Peyer's patch (tissue), 4 donors: ENCODE results near the gene BCAS1. TPM values are rescaled to one million over a fixed set of nuclear protein-coding genes. Genes with fewer than 3 reads are reported as not detected.
A peak's percentile ranks its signal among the peaks of the same experiment; 100 is the strongest.

Experiments
- DNase-seq, 3 donors: peaks; one replicate each; pipeline ENCODE4 v3.0.0-alpha.2; 2017 to 2019
- H3K27ac ChIP-seq, 4 donors: fragments of 200-600 bp; sonication (generic); one replicate each; pipeline ENCODE4 v1.5.1; 2016 to 2019
- H3K27me3 ChIP-seq, 2 donors: fragments of 200-600 bp; sonication (generic); one replicate each; pipeline ENCODE4 v1.5.1; 2019
- H3K36me3 ChIP-seq, 3 donors: fragments of 200-600 bp; sonication (generic); one replicate each; pipeline ENCODE4 v1.5.1; 2016 to 2019
- H3K4me1 ChIP-seq, 4 donors: fragments of 200-600 bp; sonication (generic); one replicate each; pipeline ENCODE4 v1.5.1; 2016 to 2019
- H3K4me3 ChIP-seq, 4 donors: fragments of 200-600 bp; sonication (generic); 1 replicate in 3 of 4; 2 replicates in 1 of 4; pipeline ENCODE4 v1.5.1; 2016 to 2019; ENCODE audit warnings: mild to moderate bottlenecking in 1 of 4
- H3K9me3 ChIP-seq, 4 donors: fragments of 200-600 bp; sonication (generic); one replicate each; pipeline ENCODE4 v1.5.1; 2016 to 2019; ENCODE audit warnings: mild to moderate bottlenecking in 1 of 4
- CTCF ChIP-seq, 6 experiments: fragments of 450-650 bp in 4 of 6; fragments of 200-600 bp in 2 of 6; sonication (generic) in 1 of 6; IDR thresholded peaks; one replicate each; pipeline ENCODE4 v1.5.1; 2017 to 2019; ENCODE audit warnings: antibody characterized with exemption in 6 of 6, mild to moderate bottlenecking in 3 of 6, moderate library complexity in 1 of 6
- POLR2A ChIP-seq, 2 donors: fragments of 450-650 bp; IDR thresholded peaks; one replicate each; pipeline ENCODE4 v1.5.1; 2017; ENCODE audit warnings: antibody characterized with exemption in 2 of 2, mild to moderate bottlenecking in 2 of 2, moderate library complexity in 2 of 2
- total RNA-seq, 4 donors: library from RNA; depleted of rRNA; stranded (reverse); fragments of >200 nt; gene quantifications; one replicate each; pipeline ENCODE4 v1.1.0, GENCODE V29; 2016

BCAS1 gene
- total RNA-seq, 4 donors from 2014 or later: 21.5 to 58.1 (median 43.2) TPM

- no peak overlapping the region for H3K4me3 ChIP-seq
- TF ChIP-seq CTCF (IDR thresholded peaks at IDR 0.05): no peak
- no peak for TF ChIP-seq POLR2A (IDR thresholded peaks at IDR 0.05)
- no peaks in the 10 kb centered on the region for H3K9me3 ChIP-seq
- H3K4me1 ChIP-seq: peaks cover 3 to 19% (median 6%) of the 10 kb centered on the region in 4 donors
- no peaks in the 10 kb centered on the region for H3K27me3 ChIP-seq
- peak; percentile 60 to 90 (median 82) for DNase-seq
- H3K27ac ChIP-seq: peak overlapping the region in 3 of 4 donors; percentile 58 to 79 (median 70)
- no peaks in the 10 kb centered on the region for H3K36me3 ChIP-seq
Measured at GRCh38 chr20:53899351-53900167, 170.8 kb downstream of the BCAS1 start.

GRCh38 chr20:53898556-53898931, 171.8 kb downstream of the BCAS1 start:
- H3K36me3 ChIP-seq: no peaks in the 10 kb centered on the region
- H3K27me3 ChIP-seq: no peaks in the 10 kb centered on the region
- H3K4me3 ChIP-seq: no peak overlapping the region
- DNase-seq: no peak
- peaks cover 3 to 19% (median 6%) of the 10 kb centered on the region in 4 donors for H3K4me1 ChIP-seq
- no peaks in the 10 kb centered on the region for H3K9me3 ChIP-seq
- peak overlapping the region in 2 of 4 donors; percentile 70 to 79 for H3K27ac ChIP-seq
- TF ChIP-seq POLR2A (IDR thresholded peaks at IDR 0.05): no peak
- TF ChIP-seq CTCF (IDR thresholded peaks at IDR 0.05): no peak

DNA sequence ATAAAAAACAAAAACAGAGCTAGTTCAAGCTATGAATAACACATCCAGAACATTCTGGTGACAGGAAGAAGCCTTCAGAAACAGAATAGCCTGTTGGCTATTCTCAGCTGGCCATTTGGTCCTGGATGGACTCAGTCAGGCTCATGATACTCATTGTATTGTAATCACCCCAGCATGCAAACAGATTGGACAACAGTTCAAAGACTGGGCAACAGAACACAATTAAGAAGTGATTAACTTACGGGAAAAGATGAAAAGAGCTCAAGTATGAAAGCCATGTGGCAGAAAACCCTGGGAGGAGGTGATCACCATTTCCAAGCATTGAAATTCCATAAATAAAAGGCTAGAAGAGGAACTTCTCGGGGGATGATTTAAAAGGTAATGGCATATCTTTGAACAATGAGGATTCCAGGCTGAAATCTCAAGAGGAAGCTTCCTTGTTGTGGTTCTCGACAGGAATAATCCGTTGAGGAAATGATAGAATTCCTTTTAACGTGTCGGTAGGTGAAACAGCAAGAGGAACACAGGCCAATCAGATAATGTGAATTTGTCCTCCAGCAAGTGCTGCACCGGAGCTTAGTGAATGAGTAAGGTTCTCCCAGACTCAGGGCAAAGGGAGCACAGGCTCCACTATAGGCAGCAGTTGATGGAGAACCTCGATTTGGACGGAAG, 172.4 kb downstream of the BCAS1 start:
- no peak for TF ChIP-seq POLR2A (IDR thresholded peaks at IDR 0.05)
- no peak for TF ChIP-seq CTCF (IDR thresholded peaks at IDR 0.05)
- Histone ChIP-seq H3K4me1 (peaks cover 3 to 19% (median 6%) of the 10 kb centered on the region in 4 donors), H3K27me3 (no peaks in the 10 kb centered on the region), H3K36me3 (no peaks in the 10 kb centered on the region), H3K4me3 (no peak overlapping the region), H3K27ac (peak overlapping the region in 1 of 4 donors; percentile 79), H3K9me3 (no peaks in the 10 kb centered on the region)
- no peak for DNase-seq

GRCh38 chr20:53896647-53897046, 173.7 kb downstream of the BCAS1 start:
- peaks cover 0 to 14% (median 6%) of the 10 kb centered on the region in 4 donors for H3K4me1 ChIP-seq
- no peaks in the 10 kb centered on the region for H3K27me3 ChIP-seq
- H3K36me3 ChIP-seq: no peaks in the 10 kb centered on the region
- no peaks in the 10 kb centered on the region for H3K9me3 ChIP-seq
- DNase-seq: no peak
- TF ChIP-seq CTCF (IDR thresholded peaks at IDR 0.05) (no peak), POLR2A (IDR thresholded peaks at IDR 0.05) (no peak)
- no peak overlapping the region for H3K4me3 ChIP-seq
- no peak overlapping the region for H3K27ac ChIP-seq

GRCh38 chr20:53896041-53896440, 174.4 kb downstream of the BCAS1 start:
- TF ChIP-seq CTCF (IDR thresholded peaks at IDR 0.05) (no peak), POLR2A (IDR thresholded peaks at IDR 0.05) (no peak)
- Histone ChIP-seq H3K4me3 (no peak overlapping the region), H3K27me3 (no peaks in the 10 kb centered on the region), H3K27ac (no peak overlapping the region), H3K4me1 (peaks cover 0 to 8% (median 6%) of the 10 kb centered on the region in 4 donors), H3K36me3 (no peaks in the 10 kb centered on the region), H3K9me3 (no peaks in the 10 kb centered on the region)
- no peak for DNase-seq
